OCI-LY3 (cell line): ENCODE data around the gene S100A7A.

Source experiments
- EZH2phosphoT487 ChIP-seq: fragments of 200-600 bp; shearing (Covaris generic); IDR thresholded peaks from 2 replicates; pipeline ENCODE4 v1.6.1; 2018; ENCODE audit warnings: antibody characterized with exemption, mixed run types, low read depth
- TF ChIP-seq, protein P1 (sequence below): fragments of 200-600, 300-600 bp; sonication (generic); IDR thresholded peaks from 2 replicates; pipeline ENCODE4 v1.5.1; 2014; ENCODE audit warnings: antibody characterized with exemption, low read length, low read depth

DNA sequence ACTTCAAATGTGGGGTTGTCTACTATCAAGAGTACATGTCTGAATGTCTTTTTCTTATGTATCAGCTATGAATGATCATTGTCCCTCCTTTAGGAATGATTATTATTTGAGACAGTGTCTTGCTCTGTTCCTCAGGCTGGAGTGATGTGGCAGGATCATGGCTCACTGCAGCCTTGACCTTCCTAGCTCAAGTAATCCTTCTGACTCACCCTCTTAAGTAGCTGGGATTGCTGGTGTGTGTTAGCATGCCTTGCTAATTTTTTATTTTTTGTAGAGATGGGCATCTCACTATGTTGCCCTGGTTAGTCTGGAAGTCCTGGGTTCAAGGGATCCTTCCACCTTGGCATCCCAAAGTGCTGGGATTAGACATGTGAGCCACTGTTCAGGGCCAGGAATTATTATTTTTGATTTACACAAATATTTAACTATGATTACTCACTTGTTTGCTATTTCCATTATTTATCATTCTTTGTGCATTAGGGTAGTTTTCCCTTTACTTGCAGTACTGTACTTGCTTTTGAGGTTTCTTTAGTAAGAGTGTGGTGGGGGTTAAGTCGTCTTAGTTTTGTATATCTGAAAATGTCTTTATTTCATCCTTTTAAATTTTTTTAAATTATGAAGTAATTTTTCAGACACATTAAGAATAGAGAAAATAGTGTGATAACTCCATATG is 31.3 kb downstream of the S100A7A start:
- TF ChIP-seq, protein P1, sequence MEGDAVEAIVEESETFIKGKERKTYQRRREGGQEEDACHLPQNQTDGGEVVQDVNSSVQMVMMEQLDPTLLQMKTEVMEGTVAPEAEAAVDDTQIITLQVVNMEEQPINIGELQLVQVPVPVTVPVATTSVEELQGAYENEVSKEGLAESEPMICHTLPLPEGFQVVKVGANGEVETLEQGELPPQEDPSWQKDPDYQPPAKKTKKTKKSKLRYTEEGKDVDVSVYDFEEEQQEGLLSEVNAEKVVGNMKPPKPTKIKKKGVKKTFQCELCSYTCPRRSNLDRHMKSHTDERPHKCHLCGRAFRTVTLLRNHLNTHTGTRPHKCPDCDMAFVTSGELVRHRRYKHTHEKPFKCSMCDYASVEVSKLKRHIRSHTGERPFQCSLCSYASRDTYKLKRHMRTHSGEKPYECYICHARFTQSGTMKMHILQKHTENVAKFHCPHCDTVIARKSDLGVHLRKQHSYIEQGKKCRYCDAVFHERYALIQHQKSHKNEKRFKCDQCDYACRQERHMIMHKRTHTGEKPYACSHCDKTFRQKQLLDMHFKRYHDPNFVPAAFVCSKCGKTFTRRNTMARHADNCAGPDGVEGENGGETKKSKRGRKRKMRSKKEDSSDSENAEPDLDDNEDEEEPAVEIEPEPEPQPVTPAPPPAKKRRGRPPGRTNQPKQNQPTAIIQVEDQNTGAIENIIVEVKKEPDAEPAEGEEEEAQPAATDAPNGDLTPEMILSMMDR, result no peak
- TF ChIP-seq EZH2phosphoT487, result no peak
